H9 (cell line): ENCODE results near the gene DIS3L. TPM values are rescaled to one million over a fixed set of nuclear protein-coding genes. Genes with fewer than 3 reads are reported as not detected.

Source experiments
- DNase-seq: peaks from one replicate; pipeline ENCODE4 v3.0.0-alpha.2; 2017
- H2AFZ ChIP-seq: one replicate; pipeline ENCODE4 v1.6.1; 2013; ENCODE audit warnings: mild to moderate bottlenecking, low read length, control low read depth, moderate library complexity
- H2AK5ac ChIP-seq: 2 replicates; pipeline ENCODE4 v1.6.1; 2013; ENCODE audit warnings: low read length, control low read depth, mixed read lengths; ENCODE audit not compliant: insufficient read length
- H2BK120ac ChIP-seq: one replicate; pipeline ENCODE4 v1.6.1; 2013; ENCODE audit warnings: low read depth, mild to moderate bottlenecking, low read length, control low read depth, inconsistent platforms; ENCODE audit not compliant: poor library complexity, severe bottlenecking
- H2BK12ac ChIP-seq: 2 replicates; pipeline ENCODE4 v1.6.1; 2013; ENCODE audit warnings: low read length, control low read depth, mixed read lengths, low read depth; ENCODE audit not compliant: insufficient read length
- H2BK15ac ChIP-seq: 2 replicates; pipeline ENCODE4 v1.6.1; 2013; ENCODE audit warnings: low read depth, low read length, control low read depth
- H2BK20ac ChIP-seq: one replicate; pipeline ENCODE4 v1.6.1; 2013; ENCODE audit warnings: low read depth, mild to moderate bottlenecking, low read length, control low read depth, inconsistent platforms; ENCODE audit not compliant: poor library complexity, severe bottlenecking
- H2BK5ac ChIP-seq: 2 replicates; pipeline ENCODE4 v1.6.1; 2013; ENCODE audit warnings: low read length, control low read depth, mixed read lengths; ENCODE audit not compliant: insufficient read length
- H3K14ac ChIP-seq: 2 replicates; pipeline ENCODE4 v1.6.1; 2013; ENCODE audit warnings: low read length, control low read depth; ENCODE audit not compliant: insufficient read depth
- H3K18ac ChIP-seq: 2 replicates; pipeline ENCODE4 v1.6.1; 2013; ENCODE audit warnings: low read depth, mild to moderate bottlenecking, mixed read lengths, low read length, control low read depth; ENCODE audit not compliant: insufficient read length
- H3K23ac ChIP-seq: 2 replicates; pipeline ENCODE4 v1.6.1; 2013; ENCODE audit warnings: low read length, control low read depth, mixed read lengths, low read depth; ENCODE audit not compliant: insufficient read length
- H3K23me2 ChIP-seq: 2 replicates; pipeline ENCODE4 v1.6.1; 2013; ENCODE audit warnings: low read depth, mild to moderate bottlenecking, mixed read lengths, low read length, control low read depth; ENCODE audit not compliant: insufficient read length, poor library complexity, severe bottlenecking
- H3K27ac ChIP-seq: 2 replicates; pipeline ENCODE4 v1.5.1; 2013; ENCODE audit warnings: low read length, control low read depth, mixed read lengths, low read depth; ENCODE audit not compliant: insufficient read length
- H3K27me3 ChIP-seq: 2 replicates; pipeline ENCODE4 v1.6.1; 2013; ENCODE audit warnings: low read length, control low read depth, inconsistent platforms; ENCODE audit not compliant: insufficient read depth
- H3K4ac ChIP-seq: 2 replicates; pipeline ENCODE4 v1.6.1; 2013; ENCODE audit warnings: low read depth, mild to moderate bottlenecking, control low read depth, inconsistent platforms, low read length, moderate library complexity
- H3K4me1 ChIP-seq: 2 replicates; pipeline ENCODE4 v1.6.1; 2013; ENCODE audit warnings: low read length, control low read depth, inconsistent platforms; ENCODE audit not compliant: insufficient read depth
- H3K4me2 ChIP-seq: 2 replicates; pipeline ENCODE4 v1.6.1; 2013; ENCODE audit warnings: low read length, control low read depth, mixed read lengths; ENCODE audit not compliant: insufficient read length, insufficient read depth
- H3K56ac ChIP-seq: 2 replicates; pipeline ENCODE4 v1.6.1; 2013; ENCODE audit warnings: low read depth, mild to moderate bottlenecking, mixed read lengths, low read length, control low read depth; ENCODE audit not compliant: insufficient read length
- H3K79me1 ChIP-seq: 2 replicates; pipeline ENCODE4 v1.6.1; 2013; ENCODE audit warnings: low read depth, mild to moderate bottlenecking, moderate library complexity, low read length, control low read depth, inconsistent platforms; ENCODE audit not compliant: insufficient read depth, poor library complexity, severe bottlenecking
- H3K79me2 ChIP-seq: 2 replicates; pipeline ENCODE4 v1.6.1; 2013; ENCODE audit warnings: low read length, control low read depth, inconsistent platforms; ENCODE audit not compliant: insufficient read depth
- H3K9ac ChIP-seq: 2 replicates; pipeline ENCODE4 v1.6.1; 2013; ENCODE audit warnings: low read length, control low read depth, mixed read lengths; ENCODE audit not compliant: insufficient read length; ENCODE audit errors: extremely low read depth
- H3K9me3 ChIP-seq: one replicate; pipeline ENCODE4 v1.6.1; 2013; ENCODE audit warnings: low read depth, low read length, inconsistent platforms; ENCODE audit not compliant: control insufficient read depth
- H3T11ph ChIP-seq: one replicate; pipeline ENCODE4 v1.6.1; 2013; ENCODE audit warnings: mild to moderate bottlenecking, low read length, control low read depth, inconsistent platforms
- H4K20me1 ChIP-seq: one replicate; pipeline ENCODE4 v1.6.1; 2013; ENCODE audit not compliant: control insufficient read depth, insufficient read length, insufficient read depth
- H4K5ac ChIP-seq: 2 replicates; pipeline ENCODE4 v1.6.1; 2013; ENCODE audit warnings: low read depth, mild to moderate bottlenecking, mixed read lengths, low read length, control low read depth; ENCODE audit not compliant: insufficient read length
- H4K8ac ChIP-seq: replicated peaks from 2 replicates; pipeline ENCODE4 v1.6.1; 2013; ENCODE audit warnings: low read length, control low read depth, mixed read lengths, low read depth; ENCODE audit not compliant: insufficient read length
- H4K91ac ChIP-seq: 2 replicates; pipeline ENCODE4 v1.6.1; 2013; ENCODE audit warnings: low read depth, mild to moderate bottlenecking, moderate library complexity, mixed read lengths, low read length, control low read depth; ENCODE audit not compliant: insufficient read length
- H3K27ac Mint-ChIP-seq, 3 experiments: 2 replicates in 2 of 3; 3 replicates in 1 of 3; pipeline ENCODE4 v1.8.0; 2020 to 2021; ENCODE audit warnings: mixed read lengths in 3 of 3, mild to moderate bottlenecking in 1 of 3, moderate library complexity in 1 of 3
- H3K27me3 Mint-ChIP-seq: 2 replicates; pipeline ENCODE4 v1.8.0; 2021; ENCODE audit warnings: low read depth, mild to moderate bottlenecking, moderate library complexity, mixed read lengths
- H3K36me3 Mint-ChIP-seq, 3 experiments: 2 replicates in 2 of 3; 3 replicates in 1 of 3; pipeline ENCODE4 v1.8.0; 2020 to 2021; ENCODE audit warnings: low read depth in 3 of 3, mixed read lengths in 3 of 3; ENCODE audit not compliant: insufficient read depth in 1 of 3
- H3K4me1 Mint-ChIP-seq, 2 experiments: 2 replicates each; pipeline ENCODE4 v1.8.0; 2020; ENCODE audit warnings: mixed read lengths in 2 of 2
- H3K4me3 Mint-ChIP-seq, 2 experiments: 2 replicates in 1 of 2; 3 replicates in 1 of 2; pipeline ENCODE4 v1.8.0; 2020 to 2021; ENCODE audit warnings: mild to moderate bottlenecking in 2 of 2, mixed read lengths in 2 of 2, moderate library complexity in 1 of 2
- H3K9me3 Mint-ChIP-seq, 2 experiments: 2 replicates in 1 of 2; 3 replicates in 1 of 2; pipeline ENCODE4 v1.8.0; 2020; ENCODE audit warnings: mild to moderate bottlenecking in 2 of 2, mixed read lengths in 2 of 2, moderate library complexity in 1 of 2
- CTCF ChIP-seq: fragments of 200-600 bp; sonication (generic); conservative IDR thresholded peaks from 3 replicates; pipeline ENCODE4 v1.8.0; 2021; ENCODE audit warnings: antibody characterized with exemption, mild to moderate bottlenecking
- WGBS: extraction: QIAGEN DNeasy Blood & Tissue Kit; methylation state at CpG from one replicate; pipeline ENCODE4 v1.1.7; 2013; ENCODE audit warnings: missing lambda C conversion rate, low lambda C conversion rate, mixed read lengths; ENCODE audit not compliant: insufficient read length; ENCODE audit errors: extremely low coverage; 5-methylcytosine and 5-hydroxymethylcytosine counted together
- total RNA-seq: library from RNA; stranded (reverse); gene quantifications from 2 replicates; pipeline ENCODE4 v1.2.1, GENCODE V29; 2021

Gene DIS3L
- total RNA-seq, 1 experiment from 2014 or later: 30.2 TPM

GRCh38 chr15:66278056-66278455 is 15.3 kb upstream of the DIS3L start:
- Mint-ChIP-seq H3K27ac (no peak overlapping the region), H3K36me3 (peaks cover 0 to 2% (median 0%) of the 10 kb centered on the region in 3 experiments; a peak in 1 of 7 replicates), H3K27me3 (peaks cover 6% of the 10 kb centered on the region), H3K4me3 (no peak overlapping the region), H3K9me3 (no peaks in the 10 kb centered on the region), H3K4me1 (peaks cover 8 to 10% of the 10 kb centered on the region in 2 experiments)
- H3K79me1 ChIP-seq: no peaks in the 10 kb centered on the region
- H3K27me3 ChIP-seq: no peaks in the 10 kb centered on the region
- H2AK5ac ChIP-seq: no peak overlapping the region
- H3T11ph ChIP-seq: no peak overlapping the region
- H3K14ac ChIP-seq: no peak overlapping the region
- H4K20me1 ChIP-seq: no peaks in the 10 kb centered on the region
- H2BK12ac ChIP-seq: no peak overlapping the region
- WGBS: no CpG with 5 or more reads among the region's 6 CpGs
- no peaks in the 10 kb centered on the region for H3K9me3 ChIP-seq
- H2BK15ac ChIP-seq: no peak overlapping the region
- no peaks in the 10 kb centered on the region for H3K79me2 ChIP-seq
- H3K23me2 ChIP-seq: no peaks in the 10 kb centered on the region
- H2BK5ac ChIP-seq: no peak overlapping the region
- H2BK120ac ChIP-seq: no peak overlapping the region
- no peak overlapping the region for H3K18ac ChIP-seq
- H3K4ac ChIP-seq: no peak overlapping the region
- H3K4me1 ChIP-seq: no peaks in the 10 kb centered on the region
- no peak for TF ChIP-seq CTCF
- H3K4me2 ChIP-seq: no peak overlapping the region
- H3K56ac ChIP-seq: no peak overlapping the region
- H4K91ac ChIP-seq: no peak overlapping the region
- H2BK20ac ChIP-seq: no peak overlapping the region
- DNase-seq: no peak
- H3K9ac ChIP-seq: no peak overlapping the region
- H4K5ac ChIP-seq: no peak overlapping the region
- H2AFZ ChIP-seq: no peak overlapping the region
- no peak overlapping the region for H3K27ac ChIP-seq
- no peak overlapping the region for H3K23ac ChIP-seq
- H4K8ac ChIP-seq: no peak overlapping the region
